ENCODE results near the gene TCOF1. TPM values are rescaled to one million over a fixed set of nuclear protein-coding genes. Genes with fewer than 3 reads are reported as not detected.

The TCOF1 gene
- total RNA-seq, 2 experiments from 2014 or later, result 40.4 to 43.2 TPM

DNA sequence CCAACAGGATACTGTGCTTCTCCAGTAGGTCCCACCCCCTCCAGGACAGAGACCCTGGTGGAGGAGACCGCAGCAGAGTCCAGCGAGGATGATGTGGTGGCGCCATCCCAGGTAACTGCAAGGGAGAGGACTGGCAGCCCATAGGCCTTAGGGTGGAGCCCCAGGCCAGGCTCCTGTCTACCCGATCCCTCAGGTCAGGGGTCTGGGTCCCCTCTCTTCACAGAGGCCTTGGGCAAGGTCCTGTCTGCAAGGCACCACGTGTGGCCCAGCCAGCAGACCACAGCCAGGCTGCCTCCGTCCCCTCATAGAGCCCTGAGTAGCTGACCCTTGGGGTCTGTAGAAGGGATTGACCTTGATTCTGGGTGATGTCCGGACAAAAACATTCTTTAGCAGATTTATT, 35.2 kb downstream of the TCOF1 start:
- no peaks in the 10 kb centered on the region for H3K27me3 Mint-ChIP-seq
- no peak for DNase-seq
- Histone ChIP-seq H3K4me3 (ENCODE audit: low read length) (no peak overlapping the region), H3K27me3 (ENCODE audit: control insufficient read depth in 1 of 2, insufficient read depth in 2 of 2, low read length in 2 of 2) (no peaks in the 10 kb centered on the region), H3K36me3 (ENCODE audit: insufficient read depth, low read length) (peaks cover 92% of the 10 kb centered on the region), H3K27ac (ENCODE audit: low read depth in 1 of 2, low read length in 2 of 2) (no peak overlapping the region), H3K4me1 (ENCODE audit: insufficient read depth, low read length) (no peaks in the 10 kb centered on the region), H3K9me3 (ENCODE audit: control insufficient read depth in 1 of 2, insufficient read depth in 1 of 2, low read length in 2 of 2) (no peaks in the 10 kb centered on the region)
- intact Hi-C loops (cut with DNase I, micrococcal nuclease), result no loop called here
- POLR2A ChIA-PET, result no interaction called here
- H3K9me3 Mint-ChIP-seq, result no peaks in the 10 kb centered on the region
- TF ChIP-seq CTCF (IDR thresholded peaks at IDR 0.05), result no peak
- H3K27ac Mint-ChIP-seq, result no peak overlapping the region
- no peaks in the 10 kb centered on the region for H3K4me1 Mint-ChIP-seq (ENCODE audit: low read depth)
- CTCF ChIA-PET, result no interaction called here
- no peak for ATAC-seq (ENCODE audit: poor library complexity)
- H3K36me3 Mint-ChIP-seq (ENCODE audit: low read depth), result peaks cover 97% of the 10 kb centered on the region
- H3K4me3 Mint-ChIP-seq, result no peak overlapping the region

- no peak overlapping the region for H3K4me3 Mint-ChIP-seq
- peaks cover 89% of the 10 kb centered on the region for H3K36me3 ChIP-seq (ENCODE audit: insufficient read depth, low read length)
- no peak for TF ChIP-seq CTCF (IDR thresholded peaks at IDR 0.05)
- H3K9me3 ChIP-seq (ENCODE audit: control insufficient read depth in 1 of 2, insufficient read depth in 1 of 2, low read length in 2 of 2), result no peaks in the 10 kb centered on the region
- H3K27me3 Mint-ChIP-seq, result no peaks in the 10 kb centered on the region
- peak overlapping the region; percentile 55 for H3K27ac Mint-ChIP-seq
- no peak for ATAC-seq (ENCODE audit: poor library complexity)
- no peaks in the 10 kb centered on the region for H3K4me1 Mint-ChIP-seq (ENCODE audit: low read depth)
- H3K4me1 ChIP-seq (ENCODE audit: insufficient read depth, low read length), result no peaks in the 10 kb centered on the region
- CTCF ChIA-PET, result no interaction called here
- intact Hi-C loops (cut with DNase I, micrococcal nuclease), result no loop called here
- no peaks in the 10 kb centered on the region for H3K27me3 ChIP-seq (ENCODE audit: control insufficient read depth in 1 of 2, insufficient read depth in 2 of 2, low read length in 2 of 2)
- POLR2A ChIA-PET, result no interaction called here
- no peak overlapping the region for H3K4me3 ChIP-seq (ENCODE audit: low read length)
- peaks cover 95% of the 10 kb centered on the region for H3K36me3 Mint-ChIP-seq (ENCODE audit: low read depth)
- DNase-seq, result no peak
- H3K9me3 Mint-ChIP-seq, result no peaks in the 10 kb centered on the region
- H3K27ac ChIP-seq (ENCODE audit: low read depth in 1 of 2, low read length in 2 of 2), result no peak overlapping the region
Measured at GRCh38 chr5:150393096-150393645, 35.7 kb downstream of the TCOF1 start.

GRCh38 chr5:150394131-150394530, 36.6 kb downstream of the TCOF1 start:
- Histone ChIP-seq H3K36me3 (ENCODE audit: insufficient read depth, low read length) (peaks cover 90% of the 10 kb centered on the region), H3K9me3 (ENCODE audit: control insufficient read depth in 1 of 2, insufficient read depth in 1 of 2, low read length in 2 of 2) (no peaks in the 10 kb centered on the region), H3K4me3 (ENCODE audit: low read length) (no peak overlapping the region), H3K27me3 (ENCODE audit: control insufficient read depth in 1 of 2, insufficient read depth in 2 of 2, low read length in 2 of 2) (no peaks in the 10 kb centered on the region), H3K27ac (ENCODE audit: low read depth in 1 of 2, low read length in 2 of 2) (no peak overlapping the region), H3K4me1 (ENCODE audit: insufficient read depth, low read length) (no peaks in the 10 kb centered on the region)
- intact Hi-C loops (cut with DNase I, micrococcal nuclease), result no loop called here
- POLR2A ChIA-PET, result no interaction called here
- Mint-ChIP-seq H3K4me3 (no peak overlapping the region), H3K9me3 (no peaks in the 10 kb centered on the region), H3K36me3 (ENCODE audit: low read depth) (peaks cover 95% of the 10 kb centered on the region), H3K4me1 (ENCODE audit: low read depth) (no peaks in the 10 kb centered on the region), H3K27ac (no peak overlapping the region), H3K27me3 (no peaks in the 10 kb centered on the region)
- no peak for TF ChIP-seq CTCF (IDR thresholded peaks at IDR 0.05)
- CTCF ChIA-PET, result interaction anchor here (2.5 kb wide), 1 partner anchor 42 kb away, joined by 13 read pairs; no protein-coding TSS in a partner anchor
- DNase-seq (peak in 2 of 14 experiments; percentile 45 to 55), ATAC-seq (ENCODE audit: poor library complexity) (no peak)
